GM19395 (cell line): ENCODE results near the gene RAB26.
"Not testable (repeated sequence)": the region's sequence is repeated elsewhere in the genome, so short reads cannot be mapped to it uniquely, and the experiment has no call there.

Experiments
- ATAC-seq: cut with Tn5 transposase; IDR thresholded peaks from one replicate; pipeline ENCODE4 v1.9.1; 2021; ENCODE audit warnings: mild to moderate bottlenecking, moderate library complexity; ENCODE audit not compliant: unreplicated experiment

The RAB26 gene

GRCh38 chr16:2135770-2136490 is 12.5 kb upstream of the RAB26 start, which contains the start of gene PKD1:
PKD1 (minus strand) TSS chr16:2135898; CDS start chr16:2135689, 209 bp downstream.
- not testable (repeated sequence) for ATAC-seq

DNA sequence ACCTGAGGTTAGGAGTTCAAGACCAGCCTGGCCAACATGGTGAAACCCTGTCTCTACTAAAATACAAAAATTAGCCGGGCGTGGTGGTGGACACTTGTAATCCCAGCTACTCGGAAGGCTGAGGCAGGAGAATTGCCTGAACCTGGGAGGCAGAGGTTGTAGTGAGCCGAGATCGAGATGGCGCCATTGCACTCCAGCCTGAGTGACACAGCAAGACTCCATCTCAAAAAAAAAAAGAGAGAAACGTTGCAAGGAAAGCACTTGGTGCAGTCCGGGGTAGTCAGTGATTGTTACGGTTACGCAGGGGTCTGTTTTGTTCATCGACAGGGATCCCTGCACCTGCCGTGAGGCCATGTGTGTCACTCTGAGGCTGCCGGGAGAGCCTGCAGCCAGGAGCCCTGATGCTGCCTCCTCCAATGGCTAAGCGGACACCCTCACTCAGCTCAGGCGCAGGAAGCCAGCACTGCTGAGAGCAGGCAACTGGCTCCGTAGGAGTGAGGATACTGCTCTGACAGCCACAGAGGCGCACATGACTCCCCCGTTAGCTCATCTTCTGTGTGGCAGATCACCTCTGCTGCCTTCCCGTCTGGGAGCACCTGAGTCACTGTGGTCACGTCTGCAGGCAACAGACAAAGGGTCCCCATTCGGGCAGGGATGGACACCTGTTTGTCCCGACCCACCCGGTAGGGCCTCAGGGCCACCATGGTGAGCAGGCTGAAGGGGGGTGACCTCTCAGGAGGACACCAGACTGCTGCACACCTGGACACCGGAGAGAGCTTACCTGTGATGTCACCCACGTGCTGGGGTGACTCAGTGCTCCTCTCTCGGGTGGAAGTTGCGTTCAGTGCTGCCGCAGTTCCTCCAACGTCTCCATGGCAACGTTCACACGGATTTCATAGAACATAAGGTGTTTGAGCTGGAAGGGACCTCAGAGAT is 5.2 kb upstream of the RAB26 start:
- ATAC-seq, result no peak

DNA sequence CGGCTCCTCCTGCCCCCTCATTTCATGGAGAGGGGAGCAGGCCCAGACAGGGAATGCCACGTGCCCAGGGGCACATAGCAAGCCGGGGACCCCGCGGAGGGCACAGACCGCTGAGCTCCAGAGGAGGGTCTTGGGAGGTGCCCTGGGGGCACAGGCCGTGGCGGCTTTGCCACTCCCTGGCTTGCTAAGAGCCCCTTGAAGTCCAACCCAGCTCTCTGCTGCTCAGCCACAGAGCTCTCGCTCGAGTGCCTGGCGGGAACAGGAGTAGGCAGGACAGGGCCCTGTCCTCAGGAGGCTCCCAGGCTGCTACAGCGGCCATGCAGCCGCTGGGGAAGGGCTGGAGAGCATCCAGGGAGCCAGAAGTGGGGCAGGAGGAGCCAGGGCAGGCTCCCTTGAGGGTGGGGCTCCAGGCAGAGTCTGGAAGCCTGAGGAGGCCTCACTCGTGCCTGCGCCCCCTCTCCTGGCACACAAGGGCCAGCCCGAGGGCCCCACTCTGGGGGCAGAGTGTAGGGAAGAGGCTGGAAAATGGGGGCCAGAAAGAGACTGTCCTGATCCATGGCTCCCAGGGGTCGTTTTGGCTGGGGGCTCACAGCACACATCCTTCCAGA is 4.4 kb upstream of the RAB26 start:
- no peak for ATAC-seq

GRCh38 chr16:2145843-2146242 is 2.6 kb upstream of the RAB26 start:
- no peak for ATAC-seq

- ATAC-seq, result no peak
These were observed 1.0 kb upstream of the RAB26 start for GRCh38 chr16:2147378-2147777.

DNA sequence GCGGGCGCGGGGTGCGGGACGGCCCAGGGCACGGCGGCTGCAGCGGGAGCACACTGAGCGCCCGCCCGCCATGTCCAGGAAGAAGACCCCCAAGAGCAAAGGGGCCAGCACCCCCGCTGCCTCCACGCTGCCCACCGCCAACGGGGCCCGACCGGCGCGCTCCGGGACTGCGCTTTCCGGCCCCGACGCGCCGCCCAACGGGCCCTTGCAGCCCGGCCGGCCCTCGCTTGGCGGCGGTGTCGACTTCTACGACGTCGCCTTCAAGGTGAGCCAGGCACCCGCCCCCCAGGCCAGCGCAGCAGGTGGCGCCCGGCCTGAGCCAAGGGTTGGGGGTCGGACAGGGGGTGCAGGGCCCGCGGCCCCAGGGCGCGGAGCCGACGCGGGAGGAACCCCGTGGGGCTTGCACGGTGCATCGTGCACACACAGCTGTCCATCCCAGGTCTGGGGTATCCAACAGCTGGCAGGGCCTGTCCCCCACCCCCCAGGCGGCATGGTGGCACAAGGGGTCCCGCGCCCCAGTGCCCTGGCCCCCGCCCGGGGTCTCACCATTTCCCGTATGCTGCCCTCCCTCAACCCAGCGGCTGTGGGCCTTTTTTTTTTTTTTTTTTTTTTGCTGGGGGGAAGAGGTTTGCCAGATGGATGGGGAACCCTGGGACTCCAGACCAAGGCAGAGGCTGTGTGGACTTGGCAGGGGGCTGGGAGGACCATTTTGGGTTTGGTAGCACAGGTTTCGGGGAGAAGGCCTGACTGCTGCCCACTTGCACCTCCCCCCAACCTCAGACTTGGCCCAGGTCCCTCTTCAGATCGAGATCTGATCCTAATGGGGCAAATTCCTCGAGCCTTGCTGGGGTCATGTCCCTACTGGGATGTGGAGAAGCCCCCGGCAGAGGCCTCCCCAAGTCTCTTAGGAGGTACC is 547 bp downstream of the RAB26 start:
- ATAC-seq, result no peak

- ATAC-seq, result no peak
These were observed 1.4 kb downstream of the RAB26 start for GRCh38 chr16:2149630-2150417.

- no peak for ATAC-seq
These were observed 2.2 kb downstream of the RAB26 start for GRCh38 chr16:2150418-2151187.

GRCh38 chr16:2151188-2152091 is 3.0 kb downstream of the RAB26 start:
- no peak for ATAC-seq

DNA sequence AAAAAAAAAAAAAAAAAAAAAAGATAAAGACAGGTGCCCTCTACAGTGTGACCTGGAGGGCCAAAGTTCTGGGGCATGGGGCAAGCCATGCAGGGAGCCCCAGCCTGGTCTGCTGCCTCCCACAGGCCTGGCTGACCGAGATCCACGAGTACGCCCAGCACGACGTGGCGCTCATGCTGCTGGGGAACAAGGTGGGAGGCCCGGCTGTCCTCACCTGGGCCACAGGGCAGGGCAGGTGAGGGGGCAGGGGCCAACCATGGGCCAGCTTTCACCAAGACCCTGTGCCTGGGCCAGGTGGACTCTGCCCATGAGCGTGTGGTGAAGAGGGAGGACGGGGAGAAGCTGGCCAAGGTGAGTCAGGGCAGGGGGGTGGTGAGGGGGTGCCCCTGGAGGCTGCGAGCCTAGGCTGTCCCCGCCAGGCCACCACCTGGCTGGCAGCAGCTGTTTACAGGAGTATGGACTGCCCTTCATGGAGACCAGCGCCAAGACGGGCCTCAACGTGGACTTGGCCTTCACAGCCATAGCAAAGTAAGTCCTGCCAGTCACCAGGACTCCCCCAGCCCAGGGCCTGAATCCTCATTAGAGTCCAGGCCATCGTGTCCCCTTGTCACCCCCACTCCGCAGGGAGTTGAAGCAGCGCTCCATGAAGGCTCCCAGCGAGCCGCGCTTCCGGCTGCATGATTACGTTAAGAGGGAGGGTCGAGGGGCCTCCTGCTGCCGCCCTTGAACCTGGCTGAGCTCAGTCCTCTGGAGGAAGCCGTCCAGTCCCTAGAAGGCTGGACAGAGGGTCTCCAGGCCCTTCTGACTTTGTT is 4.5 kb downstream of the RAB26 start:
- no peak for ATAC-seq

DNA sequence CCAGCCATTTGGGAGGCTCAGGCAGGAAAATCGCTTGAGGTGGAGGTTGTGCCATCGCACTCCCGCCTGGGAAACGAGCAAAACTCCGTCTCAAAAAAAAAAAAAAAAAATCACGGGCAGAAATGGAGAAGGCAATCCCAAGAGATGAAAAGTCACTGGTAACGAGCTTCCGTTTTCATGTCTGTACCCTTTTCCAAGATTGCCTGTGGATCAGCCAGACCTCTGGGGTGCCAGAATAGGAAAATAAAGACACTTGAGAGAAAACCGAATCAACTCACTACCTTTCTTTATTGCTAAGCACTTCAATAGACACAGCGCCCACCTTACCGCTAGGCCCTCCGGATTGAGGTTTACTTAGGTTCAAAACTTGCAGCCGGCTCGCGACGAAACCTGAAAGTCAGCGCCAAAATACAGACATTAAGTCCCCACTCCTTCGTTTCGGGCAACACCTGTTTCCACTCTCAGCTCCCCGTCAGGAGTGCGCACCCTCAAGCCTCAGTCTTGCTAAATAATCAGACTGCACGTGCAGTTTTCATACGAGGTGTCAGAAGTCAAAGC is 6.2 kb downstream of the RAB26 start:
- ATAC-seq, result no peak

- ATAC-seq, result peak; percentile 86
These were observed 6.9 kb downstream of the RAB26 start, which contains the start of gene TRAF7 for GRCh38 chr16:2155091-2155950. TRAF7 (plus strand) TSS chr16:2155782; CDS start chr16:2163921, 8,139 bp downstream.

DNA sequence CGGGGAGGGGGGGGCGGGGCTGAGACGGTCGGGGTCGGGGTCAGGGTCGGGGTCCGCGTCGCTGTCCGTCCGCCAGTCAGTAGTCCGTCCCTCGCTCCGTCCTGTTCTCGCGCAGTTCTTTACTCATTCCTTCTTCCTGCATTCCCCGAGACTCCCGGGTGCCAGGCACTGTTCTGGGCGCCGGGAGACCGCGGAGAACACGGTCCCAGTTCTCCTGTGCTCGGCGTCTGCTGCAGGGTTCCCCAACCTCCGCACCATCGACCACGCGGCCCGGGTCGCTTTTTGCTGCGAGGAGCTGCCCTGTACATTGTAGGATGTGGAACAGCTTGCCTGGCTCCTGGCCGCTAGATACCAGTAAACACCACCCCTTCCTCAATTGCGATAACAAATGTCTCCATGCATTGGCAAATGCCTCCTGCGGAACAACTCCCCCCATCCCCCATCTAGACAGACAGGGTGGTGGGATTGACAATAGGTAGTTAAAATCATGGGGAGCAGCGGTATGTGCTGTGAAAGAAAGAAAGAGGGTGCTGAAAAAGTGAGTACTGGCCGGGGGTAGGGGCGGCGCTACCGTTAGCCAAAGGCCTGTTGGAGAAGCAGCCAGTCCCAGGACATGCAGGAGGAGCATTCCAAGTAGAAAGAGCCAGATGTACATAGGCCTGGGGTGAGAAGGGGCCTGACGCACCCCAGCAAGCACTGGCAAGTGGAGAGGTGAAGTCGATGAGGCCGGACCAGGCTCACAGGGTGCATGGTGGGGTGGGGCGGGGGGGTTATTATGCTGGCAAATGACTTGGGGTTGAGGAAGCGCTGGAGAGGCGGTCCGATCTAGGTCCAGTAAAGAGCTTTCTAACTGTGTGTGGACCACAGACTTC is 7.8 kb downstream of the RAB26 start:
- no peak for ATAC-seq

GRCh38 chr16:2156849-2157224 is 8.4 kb downstream of the RAB26 start:
- ATAC-seq, result no peak
